Activated CD4-positive, alpha-beta T cell treated with anti-CD3 and anti-CD28 coated beads, Interleukin-2, amount 50 U/mL, for 24 hours (primary cell): ENCODE data around the gene OLIG2.

Source experiments
- DNase-seq, 2 donors: peaks; one replicate each; pipeline ENCODE4 v3.0.0-alpha.2; 2020; ENCODE audit warnings: low read depth in 1 of 2, low spot score in 1 of 2

Gene OLIG2

DNA sequence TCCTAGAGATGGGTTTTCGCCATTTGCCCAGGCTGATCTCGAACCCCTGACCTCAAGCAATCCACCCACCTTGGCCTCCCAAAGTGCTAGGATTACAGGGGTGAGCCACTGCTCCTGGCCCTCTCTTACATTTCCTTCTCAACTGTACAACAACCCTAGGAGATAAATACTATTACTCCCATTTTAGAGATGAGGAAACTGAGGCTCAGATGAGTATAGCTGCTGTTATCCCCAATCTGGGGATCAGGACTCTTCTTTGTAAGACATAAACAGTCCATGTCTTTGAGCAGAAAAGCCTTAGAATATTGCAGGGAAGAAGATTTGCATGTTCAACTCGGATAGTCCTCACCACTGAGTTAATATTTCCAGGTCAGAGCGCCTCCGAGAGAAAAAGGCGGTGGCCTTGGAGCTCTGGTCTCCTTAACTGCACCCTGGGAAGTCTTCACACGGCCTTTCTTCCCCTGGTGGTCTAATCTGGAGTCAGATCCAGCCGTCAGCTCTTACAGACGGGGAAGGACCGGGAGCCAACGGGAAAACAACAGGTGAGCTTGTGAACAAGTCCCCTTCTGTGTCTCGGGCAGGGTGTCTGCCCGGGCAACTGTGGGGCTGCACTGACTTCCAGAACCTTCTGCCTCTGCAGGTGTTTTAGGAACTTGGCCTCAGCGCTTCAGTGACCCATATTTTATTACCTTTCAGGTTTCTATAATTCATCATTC lies 38.3 kb downstream of the OLIG2 start:
- no peak for DNase-seq

DNA sequence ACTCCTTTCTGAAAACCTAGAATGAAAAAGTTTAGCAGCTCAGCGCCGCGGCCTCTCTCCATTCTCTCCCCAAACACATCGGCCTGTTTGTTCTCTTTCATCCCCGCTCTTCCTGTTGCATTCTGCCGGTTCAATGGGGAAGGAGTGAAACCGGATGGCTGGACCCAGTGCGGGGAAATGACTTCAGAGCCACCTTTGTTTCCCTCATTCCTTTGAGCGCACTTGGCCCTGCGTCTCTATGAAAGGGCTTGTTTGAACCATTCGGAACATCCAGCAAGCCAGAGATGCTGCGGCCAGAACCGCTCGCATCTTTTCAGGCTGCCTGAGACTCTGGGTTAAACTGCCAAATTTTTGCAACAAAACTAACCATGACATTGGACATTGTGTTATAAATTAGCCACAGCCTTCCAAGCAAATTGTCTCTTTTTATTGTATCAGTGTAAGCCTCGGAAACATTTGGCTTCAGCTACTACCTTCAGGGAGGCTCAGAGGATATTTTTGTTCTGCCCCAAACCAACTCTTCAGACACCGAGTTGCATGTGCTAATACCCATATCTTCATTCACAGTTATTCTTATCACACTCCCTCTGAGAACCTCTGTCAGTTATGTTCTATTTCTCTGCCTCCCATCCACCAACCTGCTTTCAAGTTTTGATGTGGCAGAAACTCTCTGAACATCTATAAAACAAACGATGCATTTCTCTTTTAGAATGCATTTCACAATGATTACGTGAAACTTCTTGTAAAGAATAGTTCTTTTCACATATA lies 39.1 kb downstream of the OLIG2 start:
- DNase-seq = no peak

DNA sequence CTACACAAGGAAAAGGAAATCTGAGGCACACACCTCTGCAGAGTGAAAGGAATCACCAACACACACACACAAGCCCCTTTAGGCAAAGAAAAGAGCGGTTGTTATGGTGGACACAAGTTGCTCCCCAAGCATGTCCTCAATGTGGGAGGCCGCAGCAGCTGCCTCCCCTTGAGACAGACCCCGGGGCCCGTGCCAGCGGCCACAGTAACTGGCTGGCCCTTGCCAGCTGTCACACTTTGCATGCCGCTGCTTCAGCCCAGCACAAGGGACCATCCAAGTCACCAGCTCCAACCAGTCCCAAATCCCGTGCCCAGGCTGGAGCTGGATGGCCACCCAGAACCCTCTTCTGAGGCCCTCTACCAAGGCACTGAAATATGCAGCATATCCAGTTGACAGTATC lies 41.3 kb downstream of the OLIG2 start:
- no peak for DNase-seq

DNA sequence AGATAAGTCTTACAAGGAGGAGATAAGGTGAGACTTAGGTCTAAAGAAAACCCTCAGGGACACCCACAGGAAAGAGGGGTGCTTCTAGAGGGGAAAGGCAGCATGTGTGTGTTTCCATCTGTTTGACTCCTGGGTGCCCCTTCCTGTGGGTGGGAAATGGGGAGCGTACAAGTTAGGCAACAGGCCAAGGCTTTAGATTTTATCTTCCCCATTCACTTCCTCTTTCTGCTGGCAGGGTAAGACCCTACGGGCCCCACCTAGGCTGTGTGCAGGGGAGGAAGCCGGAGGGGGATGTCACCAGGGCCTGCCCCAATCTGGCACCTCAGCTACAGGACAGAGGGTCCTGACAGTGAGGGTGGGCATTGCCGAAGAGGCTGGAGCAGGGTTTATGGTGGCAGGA lies 41.7 kb downstream of the OLIG2 start:
- no peak for DNase-seq

GRCh38 chr21:33069243-33069642 lies 43.5 kb downstream of the OLIG2 start:
- DNase-seq = no peak

- no peak for DNase-seq
Measured at GRCh38 chr21:33069645-33069993, 43.9 kb downstream of the OLIG2 start.

- DNase-seq = no peak
Measured at GRCh38 chr21:33069994-33070743, 44.4 kb downstream of the OLIG2 start, which contains the start of gene OLIG1. OLIG1 (plus strand) TSS chr21:33070141; CDS start chr21:33070247, 106 bp downstream.

GRCh38 chr21:33070744-33070997 lies 44.9 kb downstream of the OLIG2 start:
- DNase-seq = no peak

DNA sequence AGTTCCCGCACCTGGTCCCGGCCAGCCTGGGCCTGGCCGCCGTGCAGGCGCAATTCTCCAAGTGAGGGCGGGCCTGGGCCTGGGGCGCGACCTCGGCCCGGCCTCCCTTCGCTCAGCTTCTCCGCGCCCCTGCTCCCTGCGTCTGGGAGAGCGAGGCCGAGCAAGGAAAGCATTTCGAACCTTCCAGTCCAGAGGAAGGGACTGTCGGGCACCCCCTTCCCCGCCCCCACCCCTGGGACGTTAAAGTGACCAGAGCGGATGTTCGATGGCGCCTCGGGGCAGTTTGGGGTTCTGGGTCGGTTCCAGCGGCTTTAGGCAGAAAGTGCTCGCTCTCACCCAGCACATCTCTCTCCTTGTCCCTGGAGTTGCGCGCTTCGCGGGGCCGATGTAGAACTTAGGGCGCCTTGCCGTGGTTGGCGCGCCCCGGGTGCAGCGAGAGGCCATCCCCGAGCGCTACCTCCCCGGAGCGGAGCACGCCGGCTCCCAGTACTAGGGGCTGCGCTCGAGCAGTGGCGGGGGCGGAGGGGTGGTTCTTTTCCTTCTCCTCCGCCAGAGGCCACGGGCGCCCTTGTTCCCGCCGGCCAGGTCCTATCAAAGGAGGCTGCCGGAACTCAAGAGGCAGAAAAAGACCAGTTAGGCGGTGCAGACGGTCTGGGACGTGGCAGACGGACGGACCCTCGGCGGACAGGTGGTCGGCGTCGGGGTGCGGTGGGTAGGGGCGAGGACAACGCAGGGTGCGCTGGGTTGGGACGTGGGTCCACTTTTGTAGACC lies 45.4 kb downstream of the OLIG2 start:
- no peak for DNase-seq

- no peak for DNase-seq
Measured at GRCh38 chr21:33071770-33072306, 46.1 kb downstream of the OLIG2 start.

DNA sequence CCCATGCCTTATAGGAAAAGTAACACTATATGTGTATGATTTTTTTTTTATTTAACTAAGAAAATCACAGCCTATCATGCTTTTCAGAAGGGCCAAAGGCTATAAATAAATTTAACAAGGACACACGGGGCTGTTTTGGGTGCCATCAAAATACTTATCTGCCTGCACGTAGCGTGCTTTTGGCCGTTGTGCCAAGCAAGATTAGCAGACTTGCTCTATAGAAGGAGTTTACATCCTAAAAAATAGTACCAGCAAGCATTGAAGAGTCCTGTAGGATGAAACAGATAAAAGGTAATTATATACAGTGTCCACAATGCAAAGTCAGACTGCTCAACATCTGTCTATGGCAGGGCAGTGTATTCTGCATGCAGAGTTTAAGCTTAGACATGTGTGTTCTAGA lies 47.9 kb downstream of the OLIG2 start:
- no peak for DNase-seq

DNA sequence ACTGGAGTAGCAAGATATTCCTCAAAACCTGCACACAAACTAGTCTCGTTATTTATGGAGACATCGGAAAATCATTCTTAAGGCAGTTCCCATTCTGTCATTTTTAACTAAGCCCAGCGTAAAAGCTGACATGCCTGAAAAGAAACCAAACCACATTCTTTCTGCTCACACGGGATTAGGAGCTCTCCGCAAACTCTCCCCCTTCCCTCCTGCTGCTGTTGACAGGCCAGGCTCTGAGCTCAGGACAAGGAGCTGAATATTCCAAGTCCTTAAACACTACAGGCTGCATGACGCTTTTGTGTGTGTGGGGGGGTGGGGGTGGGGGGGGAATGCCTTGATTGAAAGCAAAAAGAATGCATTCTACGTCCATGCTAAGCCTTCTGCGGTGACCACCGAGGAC lies 49.4 kb downstream of the OLIG2 start:
- no peak for DNase-seq

DNA sequence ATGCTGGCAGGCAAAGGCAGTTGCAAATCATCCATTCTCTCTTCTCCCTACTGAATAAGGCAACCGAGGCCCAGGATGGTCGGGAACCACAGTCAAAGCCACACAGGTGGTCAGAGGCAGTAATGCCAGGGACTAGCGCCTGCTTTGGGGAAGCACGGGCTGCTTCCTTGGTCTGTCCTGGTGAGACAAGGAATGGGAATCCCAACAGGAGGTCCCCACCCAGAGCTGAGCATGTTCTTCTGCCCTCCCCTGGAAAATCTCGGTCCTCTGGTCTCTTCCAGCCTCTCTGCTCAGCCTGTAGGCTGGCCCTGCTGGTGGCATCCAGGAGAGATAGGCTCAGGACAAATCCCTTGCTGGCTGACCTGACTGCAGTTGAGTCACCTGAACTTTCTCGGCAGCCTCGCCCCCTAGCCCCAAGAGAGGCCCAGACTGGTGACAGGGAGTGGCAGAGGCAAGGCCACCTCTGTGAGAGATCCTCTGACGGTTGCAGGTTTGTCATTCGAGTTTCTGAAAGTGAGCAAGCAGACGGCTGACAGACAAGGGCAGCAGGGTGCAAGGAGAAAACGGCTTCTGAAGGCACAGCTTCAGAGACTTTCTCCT lies 50.0 kb downstream of the OLIG2 start:
- DNase-seq = no peak

- no peak for DNase-seq
Measured at GRCh38 chr21:33076600-33077329, 51.0 kb downstream of the OLIG2 start.
